Stimulated activated CD4-positive, alpha-beta T cell treated with anti-CD3 and anti-CD28 coated beads, TNF-alpha, amount 100 ng/mL, for 4 hours (primary cell): ENCODE measurements around the gene NUMB.

Experiments used
- DNase-seq, 3 experiments: peaks; one replicate each; pipeline ENCODE4 v3.0.0-alpha.2; 2020; ENCODE audit warnings: low read depth in 3 of 3

Gene NUMB

GRCh38 chr14:73458183-73458976, at the start of gene NUMB:
TSS of gene NUMB (minus strand) at chr14:73458546. CDS start at chr14:73355751, 102,795 bp downstream.
- DNase-seq, result peak; percentile 75 to 96 (median 93)

GRCh38 chr14:73503648-73504047, 45.3 kb upstream of the NUMB start:
- DNase-seq, result no peak

DNA sequence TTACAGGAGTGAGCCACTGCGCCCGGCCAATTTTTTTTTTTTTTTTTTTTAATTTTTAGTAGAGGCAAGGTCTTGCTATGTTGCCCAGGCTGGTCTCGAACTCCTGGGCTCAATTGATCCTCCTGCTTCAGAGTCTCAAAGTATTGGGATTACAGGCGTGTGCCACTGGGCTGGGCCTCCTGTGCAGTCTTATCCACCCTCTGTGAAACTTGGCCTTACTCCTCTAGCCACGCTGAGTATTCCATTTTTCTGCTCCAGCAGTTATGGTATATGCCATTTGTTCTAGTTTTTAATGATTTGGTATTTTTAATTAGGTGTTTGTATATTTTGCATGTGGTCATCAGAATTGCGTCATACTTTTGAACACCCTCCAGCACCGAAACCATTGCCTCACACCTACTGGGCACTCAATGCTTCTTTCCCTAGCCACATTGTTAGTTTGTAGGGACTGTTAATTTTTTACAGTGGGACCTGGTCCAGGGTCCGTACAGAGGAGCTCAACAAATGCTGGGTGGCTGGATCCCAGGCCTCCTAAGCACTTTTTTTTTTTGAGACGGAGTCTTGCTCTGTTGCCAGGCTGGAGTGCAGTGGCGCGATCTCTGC, 43.8 kb upstream of the NUMB start:
- DNase-seq, result no peak

DNA sequence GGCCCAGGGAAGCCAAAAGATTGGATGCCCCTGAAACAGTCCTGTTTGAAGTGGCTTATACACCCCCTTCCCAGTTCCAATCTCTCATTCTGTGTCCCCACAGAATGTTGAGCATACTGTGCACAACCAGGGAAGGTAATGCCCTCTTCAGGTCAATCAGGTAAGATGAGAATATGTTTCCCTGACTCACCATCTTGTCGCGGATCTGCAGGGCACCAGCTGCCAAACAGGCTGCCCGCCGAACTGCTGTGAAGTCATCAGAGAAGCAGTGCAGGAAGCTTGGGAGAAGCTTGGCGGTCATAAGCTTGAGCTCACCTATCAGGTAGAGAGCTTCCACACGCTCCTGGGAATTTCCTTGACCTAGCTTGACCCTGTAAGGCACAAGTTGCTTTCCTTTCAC, 42.0 kb upstream of the NUMB start:
- no peak for DNase-seq

GRCh38 chr14:73494593-73494992, 36.2 kb upstream of the NUMB start:
- no peak for DNase-seq

DNA sequence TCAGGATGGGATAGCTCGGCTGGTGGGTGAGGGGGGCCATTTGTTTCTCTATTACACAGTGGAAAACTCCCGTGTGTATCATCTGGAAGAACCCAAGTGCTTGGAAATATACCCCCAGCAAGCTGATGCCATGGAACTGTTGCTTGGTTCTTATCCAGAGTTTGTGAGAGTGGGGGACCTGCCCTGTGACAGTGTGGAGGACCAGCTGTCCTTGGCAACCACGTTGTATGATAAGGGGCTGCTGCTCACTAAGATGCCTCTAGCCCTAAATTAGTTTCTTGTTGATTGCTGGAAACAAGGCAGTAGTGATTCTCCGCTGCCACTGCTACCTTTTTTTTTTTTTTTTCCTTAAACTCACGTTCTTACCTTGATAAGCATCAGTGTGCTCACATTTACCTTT, 34.3 kb upstream of the NUMB start:
- no peak for DNase-seq

DNA sequence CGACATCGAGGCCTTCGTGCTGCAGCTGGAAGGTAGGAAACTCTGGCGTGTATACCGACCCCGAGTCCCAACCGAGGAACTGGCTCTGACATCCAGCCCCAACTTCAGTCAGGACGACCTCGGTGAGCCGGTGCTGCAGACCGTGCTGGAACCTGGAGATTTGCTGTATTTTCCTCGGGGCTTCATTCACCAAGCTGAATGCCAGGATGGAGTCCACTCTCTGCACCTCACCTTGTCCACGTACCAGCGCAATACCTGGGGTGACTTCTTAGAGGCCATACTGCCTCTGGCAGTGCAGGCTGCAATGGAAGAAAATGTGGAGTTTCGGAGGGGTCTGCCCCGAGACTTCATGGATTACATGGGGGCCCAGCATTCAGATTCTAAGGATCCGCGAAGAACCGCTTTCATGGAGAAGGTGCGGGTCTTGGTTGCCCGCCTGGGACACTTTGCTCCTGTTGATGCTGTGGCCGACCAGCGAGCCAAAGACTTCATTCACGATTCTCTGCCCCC, 33.8 kb upstream of the NUMB start:
- no peak for DNase-seq

GRCh38 chr14:73491256-73492042, 33.1 kb upstream of the NUMB start:
- DNase-seq, result peak; percentile 47 to 48 (median 48)

GRCh38 chr14:73489481-73490175, 31.3 kb upstream of the NUMB start:
- DNase-seq, result no peak

DNA sequence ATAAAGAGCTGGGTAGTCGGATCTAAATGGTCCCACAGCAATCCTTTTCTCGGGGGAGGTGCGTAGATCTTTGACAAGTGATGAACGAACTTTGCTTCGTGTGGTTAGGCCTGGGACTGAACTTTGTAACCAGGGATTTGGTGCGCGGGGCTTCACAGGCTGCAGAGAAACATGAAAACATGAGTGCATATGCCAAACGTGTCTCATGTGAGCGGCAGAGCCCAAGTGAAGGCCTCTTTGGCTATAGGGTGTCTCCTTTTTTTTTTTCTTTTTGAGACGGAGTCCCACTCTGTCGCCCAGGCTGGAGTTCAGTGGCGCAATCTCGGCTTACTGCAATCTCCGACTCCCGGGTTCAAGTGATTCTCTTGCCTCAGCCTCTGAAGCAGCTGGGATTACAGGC, 20.3 kb upstream of the NUMB start:
- no peak for DNase-seq

- no peak for DNase-seq
These were observed 19.4 kb upstream of the NUMB start for GRCh38 chr14:73477618-73478266.

- no peak for DNase-seq
These were observed 18.1 kb upstream of the NUMB start for GRCh38 chr14:73476451-73476931.

GRCh38 chr14:73474952-73475351, 16.6 kb upstream of the NUMB start:
- DNase-seq, result no peak

GRCh38 chr14:73472185-73473114, 14.1 kb upstream of the NUMB start:
- no peak for DNase-seq

DNA sequence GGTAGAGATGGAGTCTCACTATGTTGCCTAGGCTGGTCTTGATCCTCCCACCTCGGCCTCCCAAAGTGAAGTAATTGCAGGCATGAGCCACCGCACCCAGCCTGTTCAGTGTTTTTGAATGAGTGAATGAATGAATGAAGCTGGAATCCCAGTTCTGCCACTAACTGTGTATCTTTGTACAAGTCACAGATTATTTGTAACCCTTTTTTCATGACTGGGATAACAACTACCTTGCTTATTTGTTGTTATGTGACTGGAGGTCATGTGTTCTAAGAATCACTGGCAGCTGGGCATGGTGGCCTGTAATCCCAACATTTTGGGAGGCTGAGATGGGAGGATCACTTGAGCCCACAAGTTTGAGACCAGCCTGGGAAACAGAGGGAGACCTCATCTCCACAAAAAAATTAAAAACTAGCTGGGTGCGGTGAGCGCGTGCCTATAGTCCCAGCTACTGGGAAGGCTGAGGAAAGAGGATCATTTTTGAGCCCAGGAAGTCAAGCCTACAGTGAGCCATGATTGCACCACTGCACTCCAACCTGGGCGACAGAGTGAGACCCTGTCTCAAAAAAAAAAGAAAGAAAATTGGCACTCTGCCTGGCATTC, 13.3 kb upstream of the NUMB start:
- no peak for DNase-seq

DNA sequence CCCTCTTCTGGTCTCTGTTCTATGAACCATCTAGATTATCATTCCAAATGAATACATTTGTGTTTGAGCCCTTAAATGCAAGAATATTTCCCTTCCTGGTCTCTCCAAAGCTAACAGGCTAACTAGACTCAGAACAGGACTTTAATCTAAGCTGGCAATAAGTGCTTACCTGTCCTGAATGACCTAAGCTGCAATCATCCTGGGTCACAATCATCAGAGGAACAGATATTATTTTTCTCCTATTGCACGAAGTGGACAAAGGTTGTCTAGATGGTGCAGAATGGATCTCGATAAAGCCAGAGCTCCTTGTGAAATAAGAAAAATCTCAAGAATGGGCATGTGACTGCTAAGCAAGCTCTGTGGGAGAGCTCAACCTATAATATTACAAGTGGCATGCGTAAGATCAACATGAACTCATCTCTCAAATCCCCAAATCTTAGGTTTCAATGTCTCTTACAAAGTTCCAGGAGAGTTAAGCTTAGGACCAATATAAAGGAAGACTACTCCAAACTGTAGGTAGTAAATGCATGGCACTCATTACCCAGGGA, 10.6 kb upstream of the NUMB start:
- DNase-seq, result no peak

GRCh38 chr14:73467800-73468199, 9.5 kb upstream of the NUMB start:
- DNase-seq, result peak in 1 of 3 experiments; percentile 30

DNA sequence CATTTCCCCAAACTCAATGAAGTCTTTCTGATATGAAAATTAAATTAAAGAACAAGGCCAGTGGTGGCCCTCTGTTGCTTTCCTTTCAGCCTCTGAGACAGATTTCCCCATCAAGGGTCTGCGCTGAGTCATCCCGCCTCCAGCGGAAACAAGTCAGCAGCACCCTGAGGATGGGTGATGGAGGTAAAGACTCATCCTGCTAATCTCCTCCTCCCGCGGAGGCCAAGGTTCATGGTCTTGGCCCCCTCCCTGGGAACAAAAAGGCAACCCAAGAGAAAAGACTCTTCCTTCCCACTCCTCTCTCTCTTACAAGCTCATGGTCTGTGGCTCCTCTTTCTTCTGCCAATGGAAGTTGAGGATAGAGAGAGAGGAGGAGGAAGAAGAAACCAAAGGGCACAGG, 9.0 kb upstream of the NUMB start:
- DNase-seq, result peak; percentile 44 to 66 (median 53)

GRCh38 chr14:73466861-73467260, 8.5 kb upstream of the NUMB start:
- no peak for DNase-seq
